HCT116 (cell line): Measurements from ENCODE around the gene TAF3. TPM values are rescaled to one million over a fixed set of nuclear protein-coding genes. Genes with fewer than 3 reads are reported as not detected.
A peak's percentile ranks its signal among the peaks of the same experiment; 100 is the strongest.

ENCODE experiments used
- ATAC-seq: fragments of 200-7000 bp; cut with Tn5 transposase; 2 replicates; pipeline ENCODE4 v1.9.1; 2020; ENCODE audit warnings: mild to moderate bottlenecking, moderate library complexity
- BruUV-seq: library from RNA; stranded (reverse); fragments of 400-500 nt; replicated peaks from 2 replicates; lab custom pipeline; 2021; lab: Mats Ljungman, UMichigan
- CTCF ChIA-PET: fragments of 300-600 bp; sonication (Branson Sonifier 250); formaldehyde crosslinking; loops from one replicate; lab custom pipeline; 2021; ENCODE audit warnings: antibody characterized with exemption; lab: Charles Lee
- POLR2A ChIA-PET: fragments of 300-600, 350-600 bp; sonication (Branson Sonifier 250); formaldehyde crosslinking; loops from one replicate; lab custom pipeline; 2021; ENCODE audit warnings: antibody characterized with exemption; lab: Charles Lee
- RAD21 ChIA-PET, 2 experiments: fragments of 300-600 bp; sonication (Branson Sonifier 250); formaldehyde crosslinking; loops; one replicate each; lab custom pipeline; 2023; ENCODE audit warnings: low total read pairs in 2 of 2; ENCODE audit not compliant: uncharacterized antibody in 2 of 2, unreplicated experiment in 2 of 2, low non-redundant PET in 1 of 2; lab: Charles Lee
- DNase-seq: peaks from one replicate; pipeline ENCODE4 v3.0.0-alpha.2; 2010; ENCODE audit warnings: low read depth, low spot score
- H2AFZ ChIP-seq: fragments of 200-600 bp; shearing (Covaris generic), sonication (generic); 2 replicates; pipeline ENCODE4 v1.6.1; 2017; ENCODE audit warnings: low read depth, mixed run types, mixed read lengths, antibody characterized with exemption, low read length; ENCODE audit not compliant: poor library complexity, severe bottlenecking
- H3K27ac ChIP-seq: 2 replicates; pipeline ENCODE4 v1.5.1; 2012; ENCODE audit warnings: low read depth, low read length
- H3K27me3 ChIP-seq: fragments of 200-600 bp; sonication (generic); 2 replicates; pipeline ENCODE4 v1.6.1; 2016; ENCODE audit warnings: mixed run types, low read length, mixed read lengths; ENCODE audit not compliant: insufficient read depth
- H3K36me3 ChIP-seq, 2 experiments: fragments of 200-500 bp in 1 of 2; fragments of 200-600 bp in 1 of 2; sonication (Bioruptor generic) in 1 of 2; sonication (generic) in 1 of 2; 2 replicates each; pipeline versions ENCODE4 v1.5.1 to v1.6.1; 2014 to 2016; ENCODE audit warnings: low read length in 2 of 2, inconsistent platforms in 1 of 2, mixed read lengths in 1 of 2, mixed run types in 1 of 2; ENCODE audit not compliant: insufficient read depth in 2 of 2, control insufficient read depth in 1 of 2
- H3K4me1 ChIP-seq, 2 experiments: fragments of 200-600 bp in 1 of 2; sonication (generic) in 1 of 2; 2 replicates each; pipeline versions ENCODE4 v1.5.1 to v1.6.1; 2012 to 2017; ENCODE audit warnings: low read length in 2 of 2, inconsistent platforms in 1 of 2, mild to moderate bottlenecking in 1 of 2, mixed read lengths in 1 of 2, mixed run types in 1 of 2, moderate library complexity in 1 of 2; ENCODE audit not compliant: insufficient read depth in 2 of 2, control insufficient read depth in 1 of 2
- H3K4me2 ChIP-seq: fragments of 200-600 bp; sonication (generic); 2 replicates; pipeline ENCODE4 v1.6.1; 2017; ENCODE audit warnings: mixed run types, low read length, mixed read lengths
- H3K4me3 ChIP-seq, 2 experiments: fragments of 200-600 bp in 1 of 2; sonication (generic) in 1 of 2; replicated peaks in 1 of 2; 2 replicates each; pipeline ENCODE4 v1.5.1; 2011 to 2016; ENCODE audit warnings: low read length in 2 of 2, control low read depth in 1 of 2, low read depth in 1 of 2, mild to moderate bottlenecking in 1 of 2, mixed read lengths in 1 of 2, mixed run types in 1 of 2
- H3K79me2 ChIP-seq: fragments of 200-600 bp; sonication (generic); 2 replicates; pipeline ENCODE4 v1.6.1; 2017; ENCODE audit warnings: mild to moderate bottlenecking, mixed run types, low read length, moderate library complexity, mixed read lengths; ENCODE audit not compliant: insufficient read depth
- H3K9ac ChIP-seq: fragments of 200-600 bp; sonication (generic); 2 replicates; pipeline ENCODE4 v1.6.1; 2016; ENCODE audit warnings: low read length, mixed read lengths
- H3K9me2 ChIP-seq: fragments of 200-600 bp; sonication (generic), shearing (Covaris generic); 2 replicates; pipeline ENCODE4 v1.6.1; 2017; ENCODE audit warnings: mixed run types, mild to moderate bottlenecking, moderate library complexity; ENCODE audit not compliant: insufficient read depth
- H3K9me3 ChIP-seq, 2 experiments: fragments of 200-500 bp in 1 of 2; fragments of 200-600 bp in 1 of 2; sonication (Bioruptor generic) in 1 of 2; sonication (generic) in 1 of 2; 2 replicates each; pipeline ENCODE4 v1.6.1; 2014 to 2017; ENCODE audit warnings: low read length in 2 of 2, mixed read lengths in 2 of 2, inconsistent platforms in 1 of 2, low read depth in 1 of 2, mild to moderate bottlenecking in 1 of 2, mixed run types in 1 of 2, moderate library complexity in 1 of 2; ENCODE audit not compliant: control insufficient read depth in 1 of 2, insufficient read depth in 1 of 2
- H4K20me1 ChIP-seq: fragments of 200-600 bp; sonication (generic), shearing (Covaris generic); 2 replicates; pipeline ENCODE4 v1.6.1; 2017; ENCODE audit warnings: mixed run types, mild to moderate bottlenecking, moderate library complexity; ENCODE audit not compliant: insufficient read depth
- CTCF ChIP-seq, 3 experiments: fragments of 200-600 bp in 1 of 3; sonication (generic) in 1 of 3; IDR thresholded peaks in 2 of 3; conservative IDR thresholded peaks in 1 of 3; 2 replicates each; pipeline ENCODE4 v1.5.1; 2012 to 2017; ENCODE audit warnings: low read depth in 2 of 3, low read length in 2 of 3, antibody characterized with exemption in 1 of 3, borderline replicate concordance in 1 of 3, control low read depth in 1 of 3, mild to moderate bottlenecking in 1 of 3, mixed read lengths in 1 of 3, mixed run types in 1 of 3, moderate library complexity in 1 of 3; ENCODE audit not compliant: insufficient read depth in 1 of 3
- FOSL1 ChIP-seq: IDR thresholded peaks from 2 replicates; pipeline ENCODE4 v1.6.1; 2012; ENCODE audit warnings: low read depth
- JUND ChIP-seq: IDR thresholded peaks from 2 replicates; pipeline ENCODE4 v1.6.1; 2012
- RAD21 ChIP-seq: IDR thresholded peaks from 2 replicates; pipeline ENCODE4 v1.6.1; 2012; ENCODE audit warnings: low read depth, mild to moderate bottlenecking
- SRF ChIP-seq: IDR thresholded peaks from 2 replicates; pipeline ENCODE4 v1.6.1; 2012; ENCODE audit warnings: low read depth
- TCF7L2 ChIP-seq: IDR thresholded peaks from 2 replicates; pipeline ENCODE4 v1.7.0; 2011; ENCODE audit warnings: borderline replicate concordance, inconsistent platforms; ENCODE audit not compliant: insufficient read depth, insufficient read length; ENCODE audit errors: extremely low read depth
- YY1 ChIP-seq: IDR thresholded peaks from 2 replicates; pipeline ENCODE4 v1.6.1; 2011; ENCODE audit warnings: low read length, low read depth, moderate library complexity, mild to moderate bottlenecking; ENCODE audit not compliant: insufficient replicate concordance; ENCODE audit errors: extremely low read depth
- intact Hi-C: fragments of 100-400 bp; cut with micrococcal nuclease; formaldehyde crosslinking; loops from 2 replicates; pipeline ENCODE4 v1.10.0; 2022
- total RNA-seq: library from RNA; stranded (reverse); gene quantifications from one replicate; pipeline ENCODE4 v1.2.1, GENCODE V29; 2021; ENCODE audit not compliant: unreplicated experiment

The TAF3 gene
- total RNA-seq, 1 experiment from 2014 or later: 8.0 TPM

DNA sequence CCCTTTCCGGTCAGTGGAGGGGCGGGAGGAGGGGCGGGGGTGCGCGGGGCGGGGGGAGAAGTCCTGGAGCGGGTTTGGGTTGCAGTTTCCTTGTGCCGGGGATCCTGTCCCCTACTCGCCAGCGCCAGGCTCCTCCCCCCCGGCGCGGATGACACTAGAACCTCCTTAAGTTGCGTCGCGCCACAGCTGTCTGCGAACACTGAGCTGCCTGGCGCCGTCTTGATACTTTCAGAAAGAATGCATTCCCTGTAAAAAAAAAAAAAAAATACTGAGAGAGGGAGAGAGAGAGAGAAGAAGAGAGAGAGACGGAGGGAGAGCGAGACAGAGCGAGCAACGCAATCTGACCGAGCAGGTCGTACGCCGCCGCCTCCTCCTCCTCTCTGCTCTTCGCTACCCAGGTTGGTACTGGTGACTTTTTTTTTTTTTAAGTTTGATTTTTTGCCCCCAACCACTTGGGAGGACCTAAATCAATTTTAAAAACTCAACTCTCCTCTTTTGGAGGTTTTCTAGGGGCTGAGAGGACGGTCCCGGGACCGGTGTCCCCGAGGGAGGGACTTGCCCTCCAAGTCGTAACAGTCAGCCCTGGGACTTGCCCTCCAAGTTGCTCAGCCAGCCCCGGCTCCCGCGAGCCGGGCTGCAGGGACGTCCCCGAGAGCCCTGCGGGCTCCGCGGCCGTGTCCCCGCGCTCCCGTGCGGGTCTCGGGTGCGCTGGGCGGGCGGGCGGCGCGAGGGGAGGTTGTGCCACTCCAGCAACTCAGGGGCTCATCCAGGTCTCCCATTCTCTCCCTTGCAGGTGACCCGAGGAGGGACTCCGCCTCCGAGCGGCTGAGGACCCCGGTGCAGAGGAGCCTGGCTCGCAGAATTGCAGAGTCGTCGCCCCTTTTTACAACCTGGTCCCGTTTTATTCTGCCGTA, 236.4 kb downstream of the TAF3 start, which contains the start of gene GATA3:
TSS of gene GATA3 (plus strand) at position 195 of the 914 bp plus-strand sequence. CDS start 968 bp downstream, outside the sequence.
- H3K36me3 ChIP-seq: no peaks in the 10 kb centered on the region
- H3K4me3 ChIP-seq: peak within 1 kb of the TSS; percentile 54 to 62
- no peak for DNase-seq
- no TSS peak for BruUV-seq
- peak within 1 kb of the TSS; percentile 97 for H3K4me2 ChIP-seq
- no peaks in the 10 kb centered on the region for H4K20me1 ChIP-seq
- H3K9ac ChIP-seq: peak within 1 kb of the TSS; percentile 43
- ATAC-seq: no peak
- no peak within 1 kb of the TSS for H3K27ac ChIP-seq
- ChIA-PET CTCF (no interaction called here), POLR2A (no interaction called here), RAD21 (no interaction called here)
- H3K27me3 ChIP-seq: no peaks in the 10 kb centered on the region
- H3K79me2 ChIP-seq: no peaks in the 10 kb centered on the region
- H3K9me3 ChIP-seq: no peaks in the 10 kb centered on the region
- H3K4me1 ChIP-seq: peaks cover 3 to 15% of the 10 kb centered on the region in 2 experiments; a peak in 3 of 4 replicates
- intact Hi-C loops: no loop called here
- no peak for TF ChIP-seq FOSL1
- H3K9me2 ChIP-seq: no peaks in the 10 kb centered on the region
- H2AFZ ChIP-seq: peak within 1 kb of the TSS; percentile 88

- DNase-seq (no peak), ATAC-seq (no peak)
- ChIA-PET RAD21 (no interaction called here), POLR2A (no interaction called here), CTCF (no interaction called here)
- Histone ChIP-seq H3K27me3 (no peaks in the 10 kb centered on the region), H3K27ac (no peak overlapping the region), H4K20me1 (no peaks in the 10 kb centered on the region), H3K4me1 (peaks cover 3 to 15% of the 10 kb centered on the region in 2 experiments; a peak in 3 of 4 replicates), H3K79me2 (no peaks in the 10 kb centered on the region), H3K36me3 (no peaks in the 10 kb centered on the region), H3K9ac (no peak overlapping the region), H3K9me2 (no peaks in the 10 kb centered on the region), H3K4me3 (no peak overlapping the region), H2AFZ (no peak overlapping the region), H3K4me2 (no peak overlapping the region)
- no TSS peak for BruUV-seq
- intact Hi-C loops: no loop called here
- TF ChIP-seq CTCF (IDR thresholded peaks at IDR 0.05 in 2 of 3, conservative IDR thresholded peaks at IDR 0.05 in 1 of 3; ENCODE audit: borderline replicate concordance in 1 of 3, insufficient read depth in 1 of 3, low read depth in 2 of 3, low read length in 2 of 3): no peak
- TF ChIP-seq TCF7L2: no peak
- TF ChIP-seq SRF: no peak
- no peak for TF ChIP-seq JUND
- no peak for TF ChIP-seq RAD21
- TF ChIP-seq YY1: no peak
- TF ChIP-seq, all 23 proteins: peak for 0
- no peaks in the 10 kb centered on the region for H3K9me3 ChIP-seq
Observed at GRCh38 chr10:8055420-8056349, 237.4 kb downstream of the TAF3 start.
